ENCODE data around the gene SLC12A1.
A peak's percentile ranks its signal among the peaks of the same experiment; 100 is the strongest.

SLC12A1 gene

DNA sequence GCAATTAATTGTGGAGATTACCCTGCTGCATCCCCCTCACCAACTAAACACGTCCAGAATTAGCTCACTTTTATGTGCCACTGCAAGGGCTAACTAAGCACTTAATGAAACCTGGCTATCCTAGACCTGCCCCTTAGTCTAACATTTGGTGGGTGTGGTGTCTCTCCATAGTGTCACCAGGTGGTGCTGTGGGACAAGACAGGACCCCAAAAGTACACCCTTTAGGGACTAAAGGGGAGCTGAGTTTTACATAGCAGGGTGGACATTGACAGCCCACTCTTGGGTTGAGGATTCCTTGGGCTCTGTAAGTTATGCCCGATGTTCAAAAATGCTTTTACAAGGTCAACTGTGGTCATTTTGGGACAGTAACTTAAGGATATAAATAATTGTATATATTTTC is 130.8 kb downstream of the SLC12A1 start:
- H3K4me3 ChIP-seq (replicated peaks in 1 of 2; ENCODE audit: low read depth in 2 of 2, low read length in 2 of 2) = no peak overlapping the region
- peak in 1 of 2 donors; percentile 13 for DNase-seq (ENCODE audit: low read depth in 2 of 2)
- TF ChIP-seq, protein P1, sequence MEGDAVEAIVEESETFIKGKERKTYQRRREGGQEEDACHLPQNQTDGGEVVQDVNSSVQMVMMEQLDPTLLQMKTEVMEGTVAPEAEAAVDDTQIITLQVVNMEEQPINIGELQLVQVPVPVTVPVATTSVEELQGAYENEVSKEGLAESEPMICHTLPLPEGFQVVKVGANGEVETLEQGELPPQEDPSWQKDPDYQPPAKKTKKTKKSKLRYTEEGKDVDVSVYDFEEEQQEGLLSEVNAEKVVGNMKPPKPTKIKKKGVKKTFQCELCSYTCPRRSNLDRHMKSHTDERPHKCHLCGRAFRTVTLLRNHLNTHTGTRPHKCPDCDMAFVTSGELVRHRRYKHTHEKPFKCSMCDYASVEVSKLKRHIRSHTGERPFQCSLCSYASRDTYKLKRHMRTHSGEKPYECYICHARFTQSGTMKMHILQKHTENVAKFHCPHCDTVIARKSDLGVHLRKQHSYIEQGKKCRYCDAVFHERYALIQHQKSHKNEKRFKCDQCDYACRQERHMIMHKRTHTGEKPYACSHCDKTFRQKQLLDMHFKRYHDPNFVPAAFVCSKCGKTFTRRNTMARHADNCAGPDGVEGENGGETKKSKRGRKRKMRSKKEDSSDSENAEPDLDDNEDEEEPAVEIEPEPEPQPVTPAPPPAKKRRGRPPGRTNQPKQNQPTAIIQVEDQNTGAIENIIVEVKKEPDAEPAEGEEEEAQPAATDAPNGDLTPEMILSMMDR (IDR thresholded peaks at IDR 0.05; ENCODE audit: low read depth, low read length) = peak; percentile 23

DNA sequence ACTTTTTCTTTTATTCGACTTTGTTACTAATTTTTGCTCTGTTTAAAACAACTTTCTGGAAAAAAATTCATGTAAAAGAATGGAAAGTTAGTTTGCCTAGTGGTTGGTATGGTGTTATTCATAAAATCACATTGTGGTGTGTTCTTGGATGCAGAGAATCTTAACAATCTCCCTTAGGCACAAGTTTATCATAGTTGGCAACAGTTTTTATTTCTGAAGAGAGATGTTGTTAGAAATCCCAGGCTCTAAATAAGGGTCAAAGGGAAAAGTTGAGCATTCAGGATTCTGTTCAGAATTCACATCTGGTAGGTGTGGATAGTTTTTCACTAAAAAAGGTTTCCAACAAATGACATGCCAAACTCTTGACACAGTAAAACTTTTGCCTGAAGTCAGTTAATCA is 131.5 kb downstream of the SLC12A1 start:
- TF ChIP-seq, protein P1 (IDR thresholded peaks at IDR 0.05; ENCODE audit: low read depth, low read length) = no peak
- no peak overlapping the region for H3K4me3 ChIP-seq (replicated peaks in 1 of 2; ENCODE audit: low read depth in 2 of 2, low read length in 2 of 2)
- DNase-seq (ENCODE audit: low read depth in 2 of 2) = no peak

DNA sequence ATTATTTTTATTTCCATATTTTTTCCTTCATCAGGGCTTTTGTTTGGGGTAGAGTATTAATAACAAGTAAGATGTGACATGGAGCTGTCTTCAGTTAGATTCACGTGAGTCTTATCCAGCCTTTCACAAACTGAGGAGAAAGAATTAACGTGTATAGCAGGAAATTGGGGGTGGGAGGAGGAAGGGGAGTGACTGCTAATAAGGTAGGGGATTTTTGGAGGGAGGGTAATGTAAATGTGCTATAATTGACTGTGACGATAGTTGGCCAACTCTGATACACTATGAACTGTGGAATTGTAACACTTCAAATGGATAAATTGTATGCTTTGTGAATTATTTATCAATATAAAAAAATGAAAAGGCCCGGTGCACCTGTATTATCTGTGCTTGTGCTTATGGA is 134.0 kb downstream of the SLC12A1 start:
- no peak for DNase-seq (ENCODE audit: low read depth in 2 of 2)
- TF ChIP-seq, protein P1 (IDR thresholded peaks at IDR 0.05; ENCODE audit: low read depth, low read length) = no peak
- no peak overlapping the region for H3K4me3 ChIP-seq (replicated peaks in 1 of 2; ENCODE audit: low read depth in 2 of 2, low read length in 2 of 2)

DNA sequence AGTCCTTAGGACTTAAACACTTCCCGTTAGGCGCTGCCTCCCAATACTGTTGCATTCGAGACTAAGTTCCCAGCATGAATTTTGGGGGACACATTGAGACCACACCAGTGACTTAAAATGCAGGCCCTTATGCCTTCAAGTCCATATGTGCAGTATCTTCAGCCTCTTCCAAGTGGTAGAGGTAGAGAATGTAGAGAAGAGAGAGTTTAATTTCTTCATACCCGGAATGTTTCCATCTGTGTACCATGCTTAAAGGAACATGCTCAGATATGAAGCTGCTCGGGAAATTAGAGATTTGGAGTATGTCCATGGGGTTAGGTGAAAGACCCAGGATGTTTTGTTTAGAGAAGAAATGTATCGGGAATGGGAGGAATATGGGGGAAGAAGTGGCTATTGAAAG is 137.8 kb downstream of the SLC12A1 start:
- no peak overlapping the region for H3K4me3 ChIP-seq (replicated peaks in 1 of 2; ENCODE audit: low read depth in 2 of 2, low read length in 2 of 2)
- DNase-seq (ENCODE audit: low read depth in 2 of 2) = no peak
- TF ChIP-seq, protein P1 (IDR thresholded peaks at IDR 0.05; ENCODE audit: low read depth, low read length) = no peak

DNA sequence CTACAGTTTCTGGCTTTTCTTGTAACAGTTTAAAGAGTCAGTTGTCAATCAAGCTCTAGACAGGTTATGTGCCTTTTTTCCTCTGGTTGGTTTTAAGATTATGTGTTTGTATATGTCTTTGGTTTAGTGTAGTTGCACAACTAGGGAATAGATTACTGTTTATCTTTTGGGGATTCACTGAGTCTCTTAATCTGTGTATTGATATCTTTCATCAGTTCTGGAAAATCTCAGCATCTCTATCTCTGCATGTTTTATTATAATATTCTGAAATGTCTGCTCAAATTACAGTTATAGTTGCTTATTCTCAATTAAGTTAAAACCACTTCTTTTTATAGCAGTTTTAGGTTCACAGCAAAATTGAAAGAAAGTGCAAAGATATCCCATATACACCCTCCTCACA is 139.4 kb downstream of the SLC12A1 start:
- TF ChIP-seq, protein P1 (IDR thresholded peaks at IDR 0.05; ENCODE audit: low read depth, low read length) = no peak
- H3K4me3 ChIP-seq (replicated peaks in 1 of 2; ENCODE audit: low read depth in 2 of 2, low read length in 2 of 2) = no peak overlapping the region
- DNase-seq (ENCODE audit: low read depth in 2 of 2) = no peak

DNA sequence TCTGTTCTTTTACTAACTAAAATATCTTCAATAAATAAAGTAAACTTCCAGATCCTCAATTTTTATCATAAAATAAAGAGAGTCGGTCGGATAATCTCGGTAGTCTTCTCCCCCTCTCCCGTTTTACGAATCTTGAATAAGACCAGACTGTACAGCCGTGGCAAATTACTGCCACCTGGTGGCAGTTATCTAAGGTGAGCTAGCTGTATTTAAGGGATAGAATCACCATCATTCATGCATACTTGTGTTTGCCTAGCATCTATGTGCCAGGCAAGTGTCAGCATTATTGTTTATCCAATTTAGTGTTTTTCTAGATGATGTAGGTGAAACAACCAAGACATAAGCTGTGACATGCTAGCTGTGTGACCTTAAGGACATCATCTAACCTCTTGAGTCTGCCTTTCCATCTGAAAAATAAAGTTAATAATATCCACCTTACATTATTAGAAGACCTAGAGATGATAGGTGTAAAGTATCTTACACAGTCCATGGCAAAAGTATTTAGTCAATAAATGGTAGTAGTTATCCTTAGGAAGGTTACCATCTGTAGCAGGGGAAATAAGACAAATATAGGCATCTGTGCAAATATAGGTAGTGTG is 146.5 kb downstream of the SLC12A1 start:
- peak; percentile 78 to 82 for DNase-seq (ENCODE audit: low read depth in 2 of 2)
- no peak overlapping the region for H3K4me3 ChIP-seq (replicated peaks in 1 of 2; ENCODE audit: low read depth in 2 of 2, low read length in 2 of 2)
- TF ChIP-seq, protein P1 (IDR thresholded peaks at IDR 0.05; ENCODE audit: low read depth, low read length) = peak; percentile 84

Data from cardiac fibroblast (primary cell).